Neutrophil (primary cell): ENCODE data around the gene SAP25.
A peak's percentile ranks its signal among the peaks of the same experiment; 100 is the strongest.

ENCODE experiments used
- H3K27ac ChIP-seq: fragments of 200-600 bp; sonication (generic); 2 replicates; pipeline ENCODE4 v1.5.1; 2016; ENCODE audit warnings: mild to moderate bottlenecking, moderate library complexity
- H3K27me3 ChIP-seq: fragments of 200-600 bp; sonication (generic); 2 replicates; pipeline ENCODE4 v1.6.0; 2016; ENCODE audit warnings: mild to moderate bottlenecking
- H3K36me3 ChIP-seq: fragments of 200-600 bp; sonication (generic); 2 replicates; pipeline ENCODE4 v1.5.1; 2017
- H3K4me1 ChIP-seq, 2 experiments: fragments of 200-600 bp in 1 of 2; sonication (generic) in 1 of 2; 1 replicate in 1 of 2; 2 replicates in 1 of 2; pipeline versions ENCODE4 v1.5.1 to v1.6.1; 2013 to 2016; ENCODE audit warnings: low read depth in 1 of 2, low read length in 1 of 2, mild to moderate bottlenecking in 1 of 2, moderate library complexity in 1 of 2; ENCODE audit not compliant: control insufficient read depth in 1 of 2, insufficient read depth in 1 of 2
- H3K4me3 ChIP-seq, 2 experiments: fragments of 200-600 bp in 1 of 2; sonication (generic) in 1 of 2; 1 replicate in 1 of 2; 2 replicates in 1 of 2; pipeline ENCODE4 v1.5.1; 2013 to 2016; ENCODE audit warnings: low read depth in 1 of 2, low read length in 1 of 2, mild to moderate bottlenecking in 1 of 2, moderate library complexity in 1 of 2
- H3K9me3 ChIP-seq: fragments of 200-600 bp; sonication (generic); 2 replicates; pipeline ENCODE4 v1.5.1; 2016
- TF ChIP-seq, protein P1 (sequence below): fragments of 200-600 bp; sonication (generic); IDR thresholded peaks from 2 replicates; pipeline ENCODE4 v1.5.1; 2016; ENCODE audit warnings: antibody characterized with exemption

Gene SAP25

DNA sequence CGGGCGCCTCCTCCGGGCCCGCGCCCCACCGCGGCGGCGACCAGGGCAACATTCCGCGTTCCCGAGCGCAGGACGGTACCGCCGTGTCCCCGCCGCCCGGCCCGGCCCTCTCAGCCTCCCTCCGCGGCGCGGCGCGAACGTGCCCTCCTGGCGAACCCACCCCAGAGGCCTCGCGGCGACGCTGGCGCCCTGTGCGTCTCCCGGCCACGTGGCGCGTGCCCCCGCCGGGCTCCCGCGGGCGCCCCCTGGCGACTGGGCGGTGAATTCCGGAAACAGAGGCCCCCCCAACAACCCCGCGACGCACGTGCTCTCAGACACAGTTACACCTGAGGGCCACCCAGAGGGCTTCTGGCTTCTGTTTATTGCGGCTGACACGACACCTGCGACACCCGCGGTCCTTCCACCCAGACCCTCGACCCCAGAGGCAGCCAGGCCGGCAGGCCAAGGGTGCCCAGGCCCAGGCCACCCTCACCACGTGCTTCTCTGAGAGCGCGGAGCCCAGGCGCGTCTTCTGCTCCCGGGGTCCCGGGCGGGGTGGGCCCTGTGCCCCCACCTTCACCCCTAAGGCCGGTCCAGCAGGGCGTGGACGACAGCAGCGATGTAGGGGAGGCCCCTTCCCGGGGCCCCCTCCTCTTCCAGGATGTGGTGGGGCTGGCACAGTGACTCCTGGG is at the start of gene SAP25:
Gene SAP25 (minus strand): TSS at position 210 of the 671 bp plus-strand sequence. CDS start 158 bp downstream, at position 52.
- no peaks in the 10 kb centered on the region for H3K9me3 ChIP-seq
- H3K4me1 ChIP-seq: peaks cover 14 to 25% of the 10 kb centered on the region in 2 experiments
- TF ChIP-seq, protein P1, sequence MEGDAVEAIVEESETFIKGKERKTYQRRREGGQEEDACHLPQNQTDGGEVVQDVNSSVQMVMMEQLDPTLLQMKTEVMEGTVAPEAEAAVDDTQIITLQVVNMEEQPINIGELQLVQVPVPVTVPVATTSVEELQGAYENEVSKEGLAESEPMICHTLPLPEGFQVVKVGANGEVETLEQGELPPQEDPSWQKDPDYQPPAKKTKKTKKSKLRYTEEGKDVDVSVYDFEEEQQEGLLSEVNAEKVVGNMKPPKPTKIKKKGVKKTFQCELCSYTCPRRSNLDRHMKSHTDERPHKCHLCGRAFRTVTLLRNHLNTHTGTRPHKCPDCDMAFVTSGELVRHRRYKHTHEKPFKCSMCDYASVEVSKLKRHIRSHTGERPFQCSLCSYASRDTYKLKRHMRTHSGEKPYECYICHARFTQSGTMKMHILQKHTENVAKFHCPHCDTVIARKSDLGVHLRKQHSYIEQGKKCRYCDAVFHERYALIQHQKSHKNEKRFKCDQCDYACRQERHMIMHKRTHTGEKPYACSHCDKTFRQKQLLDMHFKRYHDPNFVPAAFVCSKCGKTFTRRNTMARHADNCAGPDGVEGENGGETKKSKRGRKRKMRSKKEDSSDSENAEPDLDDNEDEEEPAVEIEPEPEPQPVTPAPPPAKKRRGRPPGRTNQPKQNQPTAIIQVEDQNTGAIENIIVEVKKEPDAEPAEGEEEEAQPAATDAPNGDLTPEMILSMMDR: no peak
- peaks cover 45% of the 10 kb centered on the region for H3K27me3 ChIP-seq
- H3K36me3 ChIP-seq: peaks cover 78% of the 10 kb centered on the region
- no peak within 1 kb of the TSS for H3K27ac ChIP-seq
- H3K4me3 ChIP-seq: no peak within 1 kb of the TSS

DNA sequence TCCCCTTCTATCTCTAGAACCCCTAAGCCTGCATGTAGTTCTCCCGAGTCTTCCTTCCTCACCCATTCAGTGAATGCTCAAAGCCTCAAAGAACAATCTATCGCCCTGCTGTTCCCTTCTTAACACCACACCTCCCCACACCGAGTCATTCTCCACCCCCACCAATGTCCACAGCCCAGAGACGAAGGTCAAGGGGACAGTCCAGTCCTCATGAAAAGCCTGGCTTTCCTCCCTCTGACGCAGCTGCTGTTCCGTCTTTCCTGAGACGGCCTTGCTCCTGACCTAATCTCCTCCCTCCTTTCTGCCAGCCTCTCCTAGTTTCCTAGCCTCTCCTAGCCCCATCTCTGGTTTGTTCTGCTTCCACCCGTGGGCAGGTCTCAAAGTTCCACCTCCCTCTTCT is 47.9 kb upstream of the SAP25 start:
- Histone ChIP-seq H3K36me3 (no peaks in the 10 kb centered on the region), H3K9me3 (no peaks in the 10 kb centered on the region), H3K4me1 (peaks cover 0 to 5% of the 10 kb centered on the region in 2 experiments), H3K27ac (no peak overlapping the region), H3K4me3 (no peak overlapping the region), H3K27me3 (peaks cover 27% of the 10 kb centered on the region)
- TF ChIP-seq, protein P1: no peak

DNA sequence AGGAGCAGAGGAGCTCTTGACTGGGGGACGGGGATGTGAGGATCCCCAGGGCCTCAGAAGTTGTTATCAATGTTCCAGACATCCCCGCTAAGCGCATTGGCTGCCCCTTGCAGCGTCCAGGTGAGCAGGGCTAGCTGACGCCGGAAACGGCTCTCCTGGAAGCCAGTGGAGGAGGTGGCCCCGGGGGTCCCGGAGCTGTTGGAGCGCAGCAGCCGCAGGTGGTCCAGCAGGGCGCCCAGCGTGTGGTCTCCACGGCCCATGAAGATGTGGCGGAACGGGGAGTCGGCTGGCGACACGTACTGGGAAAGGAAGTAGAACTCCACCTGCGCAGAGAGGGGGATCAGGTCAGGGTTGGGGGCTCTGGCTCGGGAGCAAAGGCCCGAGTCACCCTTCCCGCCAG is 47.1 kb upstream of the SAP25 start:
- no peaks in the 10 kb centered on the region for H3K9me3 ChIP-seq
- peaks cover 1% of the 10 kb centered on the region for H3K36me3 ChIP-seq
- peaks cover 19% of the 10 kb centered on the region for H3K27me3 ChIP-seq
- H3K27ac ChIP-seq: no peak overlapping the region
- TF ChIP-seq, protein P1: no peak
- H3K4me3 ChIP-seq: no peak overlapping the region
- H3K4me1 ChIP-seq: no peaks in the 10 kb centered on the region

DNA sequence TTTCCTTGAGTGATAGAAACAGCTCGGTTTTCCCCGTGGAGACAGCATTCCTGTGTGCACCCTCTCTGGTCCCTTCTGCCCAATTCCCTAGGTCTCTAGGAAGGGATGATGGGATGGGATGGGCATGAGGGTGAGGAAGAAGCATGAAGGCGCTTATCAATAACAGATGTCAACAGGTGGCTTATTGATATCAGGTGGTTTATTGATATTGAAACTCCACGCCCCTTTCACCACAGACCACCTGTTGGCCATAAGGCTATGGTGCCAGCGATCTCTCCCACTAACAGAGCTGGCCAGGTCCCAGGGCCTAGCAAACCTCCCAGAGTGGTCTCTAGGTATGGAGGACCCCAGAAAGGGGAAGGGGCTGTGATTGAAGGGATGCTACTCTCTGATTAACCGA is 46.5 kb upstream of the SAP25 start:
- TF ChIP-seq, protein P1: no peak

DNA sequence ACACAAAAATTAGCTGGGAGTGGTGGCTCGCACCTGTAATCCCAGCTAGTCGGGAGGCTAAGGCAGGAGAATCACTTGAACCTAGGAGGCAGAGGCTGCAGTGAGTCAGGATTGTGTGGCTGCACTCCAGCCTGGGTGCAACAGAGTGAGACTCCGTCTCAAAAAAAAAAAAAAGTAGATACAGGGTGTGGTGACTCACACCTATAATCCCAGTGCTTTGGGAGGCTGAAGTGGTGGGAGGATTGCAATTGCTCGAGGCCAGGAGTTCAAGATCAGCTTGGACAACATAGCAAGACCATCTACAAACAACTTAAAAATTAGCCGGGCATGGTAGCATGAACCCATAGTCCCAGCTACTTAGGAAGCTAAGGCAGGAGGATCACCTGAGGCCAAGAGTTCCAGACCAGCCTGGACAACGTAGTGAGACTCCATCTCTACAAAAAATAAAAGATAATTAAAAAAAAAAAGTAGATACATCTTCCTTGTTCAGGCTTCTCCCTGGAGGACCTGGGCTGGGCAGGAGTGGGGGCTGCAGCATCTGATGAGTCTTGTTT is 40.7 kb upstream of the SAP25 start:
- no peak overlapping the region for H3K4me3 ChIP-seq

More for the DNA sequence above, 46.5 kb upstream of the SAP25 start:
- Histone ChIP-seq H3K27ac (no peak overlapping the region), H3K4me3 (no peak overlapping the region), H3K27me3 (peaks cover 13% of the 10 kb centered on the region), H3K4me1 (no peaks in the 10 kb centered on the region), H3K9me3 (no peaks in the 10 kb centered on the region), H3K36me3 (peaks cover 7% of the 10 kb centered on the region)

More for the DNA sequence above, 40.7 kb upstream of the SAP25 start:
- no peaks in the 10 kb centered on the region for H3K9me3 ChIP-seq
- H3K36me3 ChIP-seq: peaks cover 12% of the 10 kb centered on the region
- H3K27ac ChIP-seq: peak overlapping the region; percentile 94
- TF ChIP-seq, protein P1: no peak
- H3K27me3 ChIP-seq: no peaks in the 10 kb centered on the region
- peaks cover 23 to 24% of the 10 kb centered on the region in 2 experiments for H3K4me1 ChIP-seq
